ENCODE measurements around the gene TTI1. TPM values are rescaled to one million over a fixed set of nuclear protein-coding genes. Genes with fewer than 3 reads are reported as not detected.

TTI1 gene
- total and polyA plus RNA-seq, 2 of the 13 experiments (the other 11 are each of a cell fraction or from before 2014, with no cell fraction given) = 22.9 to 39.8 TPM

DNA sequence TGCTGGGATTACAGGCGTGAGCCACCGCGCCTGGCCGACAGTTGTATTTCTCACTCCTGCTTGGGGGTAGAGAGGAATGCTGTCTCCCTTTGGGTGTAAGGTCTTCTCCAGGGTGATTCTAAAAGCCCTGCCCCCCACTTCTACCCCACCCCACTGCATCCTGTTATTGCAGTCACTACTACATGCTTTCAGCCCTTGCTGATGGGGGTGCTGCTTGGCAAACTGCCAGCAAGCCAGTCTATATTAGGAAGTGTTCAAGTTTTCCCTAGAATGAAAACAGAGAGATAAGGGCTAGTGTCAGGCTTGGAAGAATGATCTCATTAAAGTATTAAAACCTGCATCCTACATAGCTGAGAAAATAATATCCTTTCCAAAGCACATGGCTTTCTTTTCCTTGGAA is 31.3 kb downstream of the TTI1 start:
- intact Hi-C loops (cut with micrococcal nuclease; ENCODE audit: unreplicated experiment) (no loop called here), in situ Hi-C loops (cut with HindIII; ENCODE audit: extremely low pct_ligation_motif_present, low pct_unique_long_range_greater_than_20kb) (no loop called here)
- CTCF ChIA-PET (ENCODE audit: low intra/inter-chr PET ratio, low total read pairs) = no interaction called here
- no peak overlapping the region for H3K9ac ChIP-seq (ENCODE audit: insufficient read depth, low read depth, low read length)
- ATAC-seq (no peak), DNase-seq (ENCODE audit: low spot score) (no peak), FAIRE-seq (no peak)
- TF ChIP-seq ZNF672 (CRISPR knock-in tag; IDR thresholded peaks at IDR 0.05) = no peak
- peak; percentile 90 for TF ChIP-seq LCORL (IDR thresholded peaks at IDR 0.05)
- no peak for TF ChIP-seq LCORL (CRISPR knock-in tag; IDR thresholded peaks at IDR 0.05)
- no peaks in the 10 kb centered on the region for H3K9me3 ChIP-seq (ENCODE audit: low read length)
- no peaks in the 10 kb centered on the region for H3K79me2 ChIP-seq (ENCODE audit: insufficient read depth, low read length)
- no peaks in the 10 kb centered on the region for H4K20me1 ChIP-seq (ENCODE audit: insufficient read depth, low read length)
- WGBS (ENCODE audit: low lambda C conversion rate) = 100% methylated on average over 4 of the region's 4 CpGs
- no peak overlapping the region for H3K27ac ChIP-seq (ENCODE audit: extremely low read length, insufficient read depth, low read length)
- H3K4me1 ChIP-seq (ENCODE audit: insufficient read depth, low read length) = no peaks in the 10 kb centered on the region
- H3K36me3 ChIP-seq (replicated peaks in 1 of 2; ENCODE audit: control insufficient read depth in 1 of 2, insufficient read depth in 2 of 2, low read length in 2 of 2) = peaks cover 47 to 94% of the 10 kb centered on the region in 2 experiments
- POLR2A ChIA-PET = no interaction called here
- no peak overlapping the region for H3K4me3 ChIP-seq (replicated peaks in 1 of 3; ENCODE audit: insufficient read depth in 1 of 3, low read depth in 2 of 3, low read length in 3 of 3)
- H3K27me3 ChIP-seq (ENCODE audit: control insufficient read depth in 1 of 2, insufficient read depth in 2 of 2, low read length in 2 of 2) = no peaks in the 10 kb centered on the region
- no TSS peak for BruUV-seq (replicated peaks)
- H2AFZ ChIP-seq (ENCODE audit: low read length) = no peak overlapping the region
- H3K4me2 ChIP-seq (ENCODE audit: low read depth, low read length) = no peak overlapping the region

GRCh38 chr20:38001173-38001875 is 31.9 kb downstream of the TTI1 start:
- TF ChIP-seq NFATC3 (CRISPR knock-in tag; IDR thresholded peaks at IDR 0.05) (no peak), MEIS2 (CRISPR knock-in tag; IDR thresholded peaks at IDR 0.05) (no peak), MAFK (conservative IDR thresholded peaks at IDR 0.05 in 1 of 2, IDR thresholded peaks at IDR 0.05 in 1 of 2; ENCODE audit: low read length in 2 of 2) (no peak), MIXL1 (CRISPR knock-in tag; IDR thresholded peaks at IDR 0.05) (no peak), TEAD3 (CRISPR knock-in tag; optimal IDR thresholded peaks at IDR 0.05; ENCODE audit: borderline replicate concordance) (no peak), ZNF138 (CRISPR knock-in tag; IDR thresholded peaks at IDR 0.05; ENCODE audit: low read depth) (no peak)
- 95% methylated on average over 6 of the region's 6 CpGs for WGBS (ENCODE audit: low lambda C conversion rate)
- DNase-seq (ENCODE audit: low spot score) (no peak), FAIRE-seq (no peak), ATAC-seq (no peak)
- Histone ChIP-seq H3K27ac (ENCODE audit: extremely low read length, insufficient read depth, low read length) (no peak overlapping the region), H3K79me2 (ENCODE audit: insufficient read depth, low read length) (no peaks in the 10 kb centered on the region), H3K36me3 (replicated peaks in 1 of 2; ENCODE audit: control insufficient read depth in 1 of 2, insufficient read depth in 2 of 2, low read length in 2 of 2) (peaks cover 52 to 94% of the 10 kb centered on the region in 2 experiments), H4K20me1 (ENCODE audit: insufficient read depth, low read length) (no peaks in the 10 kb centered on the region), H3K4me1 (ENCODE audit: insufficient read depth, low read length) (no peaks in the 10 kb centered on the region), H3K9ac (ENCODE audit: insufficient read depth, low read depth, low read length) (no peak overlapping the region), H3K4me3 (replicated peaks in 1 of 3; ENCODE audit: insufficient read depth in 1 of 3, low read depth in 2 of 3, low read length in 3 of 3) (no peak overlapping the region), H2AFZ (ENCODE audit: low read length) (no peak overlapping the region), H3K9me3 (ENCODE audit: low read length) (no peaks in the 10 kb centered on the region), H3K27me3 (ENCODE audit: control insufficient read depth in 1 of 2, insufficient read depth in 2 of 2, low read length in 2 of 2) (no peaks in the 10 kb centered on the region), H3K4me2 (ENCODE audit: low read depth, low read length) (no peak overlapping the region)
- BruUV-seq (replicated peaks) = no TSS peak
- POLR2A ChIA-PET = no interaction called here
- in situ Hi-C loops (cut with HindIII; ENCODE audit: extremely low pct_ligation_motif_present, low pct_unique_long_range_greater_than_20kb) (no loop called here), intact Hi-C loops (cut with micrococcal nuclease; ENCODE audit: unreplicated experiment) (no loop called here)
- CTCF ChIA-PET (ENCODE audit: low intra/inter-chr PET ratio, low total read pairs) = no interaction called here

Measured in HepG2 (cell line).